ENCODE measurements around the gene TMPRSS4.
"Not testable (repeated sequence)": the region's sequence is repeated elsewhere in the genome, so short reads cannot be mapped to it uniquely, and the experiment has no call there.

Gene TMPRSS4

GRCh38 chr11:118056806-118057205 lies 20.1 kb upstream of the TMPRSS4 start:
- Histone ChIP-seq H3K36me3 (ENCODE audit: control insufficient read depth in 1 of 2, insufficient read depth in 2 of 2, low read length in 2 of 2) (no peaks in the 10 kb centered on the region), H3K9ac (ENCODE audit: low read depth in 1 of 2, low read length in 2 of 2) (no peak overlapping the region), H3K9me3 (ENCODE audit: control insufficient read depth in 1 of 2, low read length in 2 of 2) (no peaks in the 10 kb centered on the region), H3K4me3 (ENCODE audit: low read depth in 1 of 2, low read length in 2 of 2) (no peak overlapping the region), H3K27ac (ENCODE audit: low read depth, low read length) (no peak overlapping the region), H3K4me1 (ENCODE audit: control insufficient read depth in 1 of 2, insufficient read depth in 2 of 2, low read length in 2 of 2) (peaks cover 4 to 9% of the 10 kb centered on the region in 2 donors), H3K27me3 (ENCODE audit: control insufficient read depth in 1 of 2, insufficient read depth in 2 of 2, low read length in 2 of 2) (no peaks in the 10 kb centered on the region)

GRCh38 chr11:118057251-118058145 lies 19.4 kb upstream of the TMPRSS4 start:
- no peaks in the 10 kb centered on the region for H3K9me3 ChIP-seq (ENCODE audit: control insufficient read depth in 1 of 2, low read length in 2 of 2)
- H3K27me3 ChIP-seq (ENCODE audit: control insufficient read depth in 1 of 2, insufficient read depth in 2 of 2, low read length in 2 of 2) = no peaks in the 10 kb centered on the region
- no peak overlapping the region for H3K4me3 ChIP-seq (ENCODE audit: low read depth in 1 of 2, low read length in 2 of 2)
- H3K27ac ChIP-seq (ENCODE audit: low read depth, low read length) = no peak overlapping the region
- H3K4me1 ChIP-seq (ENCODE audit: control insufficient read depth in 1 of 2, insufficient read depth in 2 of 2, low read length in 2 of 2) = peaks cover 2 to 3% of the 10 kb centered on the region in 2 donors
- H3K9ac ChIP-seq (ENCODE audit: low read depth in 1 of 2, low read length in 2 of 2) = no peak overlapping the region
- no peaks in the 10 kb centered on the region for H3K36me3 ChIP-seq (ENCODE audit: control insufficient read depth in 1 of 2, insufficient read depth in 2 of 2, low read length in 2 of 2)

- Histone ChIP-seq H3K4me3 (ENCODE audit: low read depth in 1 of 2, low read length in 2 of 2) (no peak overlapping the region), H3K27ac (ENCODE audit: low read depth, low read length) (no peak overlapping the region), H3K9ac (ENCODE audit: low read depth in 1 of 2, low read length in 2 of 2) (no peak overlapping the region), H3K9me3 (ENCODE audit: control insufficient read depth in 1 of 2, low read length in 2 of 2) (no peaks in the 10 kb centered on the region), H3K27me3 (ENCODE audit: control insufficient read depth in 1 of 2, insufficient read depth in 2 of 2, low read length in 2 of 2) (no peaks in the 10 kb centered on the region), H3K36me3 (ENCODE audit: control insufficient read depth in 1 of 2, insufficient read depth in 2 of 2, low read length in 2 of 2) (no peaks in the 10 kb centered on the region), H3K4me1 (ENCODE audit: control insufficient read depth in 1 of 2, insufficient read depth in 2 of 2, low read length in 2 of 2) (no peaks in the 10 kb centered on the region)
These were observed 18.3 kb upstream of the TMPRSS4 start for GRCh38 chr11:118058311-118059245.

- Histone ChIP-seq H3K27ac (ENCODE audit: low read depth, low read length) (no peak overlapping the region), H3K9ac (ENCODE audit: low read depth in 1 of 2, low read length in 2 of 2) (no peak overlapping the region), H3K9me3 (ENCODE audit: control insufficient read depth in 1 of 2, low read length in 2 of 2) (no peaks in the 10 kb centered on the region), H3K4me3 (ENCODE audit: low read depth in 1 of 2, low read length in 2 of 2) (no peak overlapping the region), H3K36me3 (ENCODE audit: control insufficient read depth in 1 of 2, insufficient read depth in 2 of 2, low read length in 2 of 2) (no peaks in the 10 kb centered on the region), H3K4me1 (ENCODE audit: control insufficient read depth in 1 of 2, insufficient read depth in 2 of 2, low read length in 2 of 2) (no peaks in the 10 kb centered on the region), H3K27me3 (ENCODE audit: control insufficient read depth in 1 of 2, insufficient read depth in 2 of 2, low read length in 2 of 2) (no peaks in the 10 kb centered on the region)
These were observed 17.5 kb upstream of the TMPRSS4 start for GRCh38 chr11:118059246-118059940.

- no peaks in the 10 kb centered on the region for H3K9me3 ChIP-seq (ENCODE audit: control insufficient read depth in 1 of 2, low read length in 2 of 2)
- no peaks in the 10 kb centered on the region for H3K36me3 ChIP-seq (ENCODE audit: control insufficient read depth in 1 of 2, insufficient read depth in 2 of 2, low read length in 2 of 2)
- H3K27ac ChIP-seq (ENCODE audit: low read depth, low read length) = no peak overlapping the region
- H3K27me3 ChIP-seq (ENCODE audit: control insufficient read depth in 1 of 2, insufficient read depth in 2 of 2, low read length in 2 of 2) = no peaks in the 10 kb centered on the region
- no peak overlapping the region for H3K4me3 ChIP-seq (ENCODE audit: low read depth in 1 of 2, low read length in 2 of 2)
- peaks cover 4 to 5% of the 10 kb centered on the region in 2 donors for H3K4me1 ChIP-seq (ENCODE audit: control insufficient read depth in 1 of 2, insufficient read depth in 2 of 2, low read length in 2 of 2)
- no peak overlapping the region for H3K9ac ChIP-seq (ENCODE audit: low read depth in 1 of 2, low read length in 2 of 2)
These were observed 16.7 kb upstream of the TMPRSS4 start for GRCh38 chr11:118060081-118060661.

- Histone ChIP-seq H3K27ac (ENCODE audit: low read depth, low read length) (no peak overlapping the region), H3K27me3 (ENCODE audit: control insufficient read depth in 1 of 2, insufficient read depth in 2 of 2, low read length in 2 of 2) (no peaks in the 10 kb centered on the region)
These were observed 16.0 kb upstream of the TMPRSS4 start for GRCh38 chr11:118060869-118061268.

GRCh38 chr11:118061586-118062125 lies 15.2 kb upstream of the TMPRSS4 start:
- Histone ChIP-seq H3K36me3 (ENCODE audit: control insufficient read depth in 1 of 2, insufficient read depth in 2 of 2, low read length in 2 of 2) (no peaks in the 10 kb centered on the region), H3K27ac (ENCODE audit: low read depth, low read length) (no peak overlapping the region), H3K9me3 (ENCODE audit: control insufficient read depth in 1 of 2, low read length in 2 of 2) (no peaks in the 10 kb centered on the region), H3K9ac (ENCODE audit: low read depth in 1 of 2, low read length in 2 of 2) (no peak overlapping the region), H3K4me1 (ENCODE audit: control insufficient read depth in 1 of 2, insufficient read depth in 2 of 2, low read length in 2 of 2) (peaks cover 5 to 7% of the 10 kb centered on the region in 2 donors), H3K27me3 (ENCODE audit: control insufficient read depth in 1 of 2, insufficient read depth in 2 of 2, low read length in 2 of 2) (no peaks in the 10 kb centered on the region), H3K4me3 (ENCODE audit: low read depth in 1 of 2, low read length in 2 of 2) (no peak overlapping the region)

More at GRCh38 chr11:118060869-118061268, 16.0 kb upstream of the TMPRSS4 start:
- Histone ChIP-seq H3K36me3 (ENCODE audit: control insufficient read depth in 1 of 2, insufficient read depth in 2 of 2, low read length in 2 of 2) (no peaks in the 10 kb centered on the region), H3K4me3 (ENCODE audit: low read depth in 1 of 2, low read length in 2 of 2) (no peak overlapping the region), H3K4me1 (ENCODE audit: control insufficient read depth in 1 of 2, insufficient read depth in 2 of 2, low read length in 2 of 2) (peaks cover 5 to 7% of the 10 kb centered on the region in 2 donors), H3K9me3 (ENCODE audit: control insufficient read depth in 1 of 2, low read length in 2 of 2) (no peaks in the 10 kb centered on the region), H3K9ac (ENCODE audit: low read depth in 1 of 2, low read length in 2 of 2) (no peak overlapping the region)

GRCh38 chr11:118062181-118062580 lies 14.7 kb upstream of the TMPRSS4 start:
- not testable (repeated sequence) for H3K4me3 ChIP-seq (ENCODE audit: low read depth in 1 of 2, low read length in 2 of 2); H3K9me3 ChIP-seq (ENCODE audit: control insufficient read depth in 1 of 2, low read length in 2 of 2); H3K4me1 ChIP-seq (ENCODE audit: control insufficient read depth in 1 of 2, insufficient read depth in 2 of 2, low read length in 2 of 2); H3K36me3 ChIP-seq (ENCODE audit: control insufficient read depth in 1 of 2, insufficient read depth in 2 of 2, low read length in 2 of 2); H3K9ac ChIP-seq (ENCODE audit: low read depth in 1 of 2, low read length in 2 of 2); H3K27me3 ChIP-seq (ENCODE audit: control insufficient read depth in 1 of 2, insufficient read depth in 2 of 2, low read length in 2 of 2); H3K27ac ChIP-seq (ENCODE audit: low read depth, low read length)

- H3K9ac ChIP-seq (ENCODE audit: low read depth in 1 of 2, low read length in 2 of 2); H3K9me3 ChIP-seq (ENCODE audit: control insufficient read depth in 1 of 2, low read length in 2 of 2); H3K4me1 ChIP-seq (ENCODE audit: control insufficient read depth in 1 of 2, insufficient read depth in 2 of 2, low read length in 2 of 2); H3K36me3 ChIP-seq (ENCODE audit: control insufficient read depth in 1 of 2, insufficient read depth in 2 of 2, low read length in 2 of 2); H3K4me3 ChIP-seq (ENCODE audit: low read depth in 1 of 2, low read length in 2 of 2); H3K27me3 ChIP-seq (ENCODE audit: control insufficient read depth in 1 of 2, insufficient read depth in 2 of 2, low read length in 2 of 2); H3K27ac ChIP-seq (ENCODE audit: low read depth, low read length): not testable (repeated sequence)
These were observed 14.2 kb upstream of the TMPRSS4 start for GRCh38 chr11:118062631-118063030.
